Occipital lobe (tissue), 3 donors: ENCODE data around the gene FAM193A. TPM values are rescaled to one million over a fixed set of nuclear protein-coding genes. Genes with fewer than 3 reads are reported as not detected.
"Not testable (repeated sequence)": the region's sequence is repeated elsewhere in the genome, so short reads cannot be mapped to it uniquely, and the experiment has no call there.

Experiments used
- DNase-seq: peaks from one replicate; lab custom pipeline; 2025; lab: John Stamatoyannopoulos, UW
- small RNA-seq: library from RNA; depleted of rRNA; stranded (forward); fragments of <200 nt; gene quantifications from one replicate; pipeline ENCODE3, GENCODE V24; 2014
- total RNA-seq: library from RNA; depleted of rRNA; stranded (reverse); fragments of >200 nt; gene quantifications from one replicate; pipeline ENCODE4 v1.2.3, GENCODE V29; 2014

FAM193A gene
- total RNA-seq, 1 donor from 2014 or later, result 15.0 TPM

- DNase-seq, result no peak
Measured at GRCh38 chr4:2768124-2768523, 231.7 kb downstream of the FAM193A start.

- no peak for DNase-seq
Measured at GRCh38 chr4:2768921-2769336, 232.5 kb downstream of the FAM193A start.

DNA sequence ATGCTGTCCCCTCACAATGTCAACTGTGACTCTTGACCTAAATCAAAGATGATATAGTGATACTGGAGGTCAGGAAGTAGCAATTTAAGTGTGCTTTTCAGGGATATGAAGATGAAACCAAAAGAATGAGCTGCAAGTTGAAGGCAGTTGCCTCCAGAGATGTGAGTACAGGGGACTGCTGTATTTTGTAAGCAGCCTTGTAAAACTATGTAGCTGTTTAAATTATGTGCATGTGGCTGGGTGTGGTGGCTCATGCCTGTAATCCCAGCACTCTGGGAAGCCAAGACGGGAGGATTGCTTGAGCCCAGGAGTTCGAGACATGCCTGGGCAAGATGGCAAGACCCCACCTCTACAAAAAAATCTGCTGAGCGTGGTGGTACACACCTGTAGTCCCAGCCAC lies 234.8 kb downstream of the FAM193A start:
- DNase-seq, result no peak

GRCh38 chr4:2780643-2781042 lies 244.2 kb downstream of the FAM193A start:
- not testable (repeated sequence) for DNase-seq

- DNase-seq, result no peak
Measured at GRCh38 chr4:2781911-2782310, 245.5 kb downstream of the FAM193A start.

Small RNAs within 50 kb of the gene (small RNA-seq; reads per million reads assigned to genes)
- not detected for gene CR545473.1
- not detected for gene RF00019

Other genes with a start within 250 kb of the FAM193A start
- 3.7 TPM for gene ZFYVE28, start 118.0 kb upstream of the FAM193A start, total RNA-seq
- not detected for gene CFAP99, start 117.7 kb upstream of the FAM193A start, total RNA-seq
- gene RNF4, start 67.5 kb upstream of the FAM193A start, total RNA-seq, result 29.6 TPM
- 5.9 TPM for gene TNIP2, start 219.7 kb downstream of the FAM193A start, total RNA-seq